Stimulated activated CD8-positive, alpha-beta memory T cell treated with anti-CD3 and anti-CD28 coated beads, Interleukin-12 subunit alpha, Interleukin-12 subunit beta, amount 100 ng/mL, for 4 hours (primary cell): ENCODE results near the gene NUTM2F.
"Not testable (repeated sequence)": the region's sequence is repeated elsewhere in the genome, so short reads cannot be mapped to it uniquely, and the experiment has no call there.

Source experiments
- DNase-seq: peaks from one replicate; pipeline ENCODE4 v3.0.0-alpha.2; 2020; ENCODE audit warnings: low read depth

NUTM2F gene, protein sequence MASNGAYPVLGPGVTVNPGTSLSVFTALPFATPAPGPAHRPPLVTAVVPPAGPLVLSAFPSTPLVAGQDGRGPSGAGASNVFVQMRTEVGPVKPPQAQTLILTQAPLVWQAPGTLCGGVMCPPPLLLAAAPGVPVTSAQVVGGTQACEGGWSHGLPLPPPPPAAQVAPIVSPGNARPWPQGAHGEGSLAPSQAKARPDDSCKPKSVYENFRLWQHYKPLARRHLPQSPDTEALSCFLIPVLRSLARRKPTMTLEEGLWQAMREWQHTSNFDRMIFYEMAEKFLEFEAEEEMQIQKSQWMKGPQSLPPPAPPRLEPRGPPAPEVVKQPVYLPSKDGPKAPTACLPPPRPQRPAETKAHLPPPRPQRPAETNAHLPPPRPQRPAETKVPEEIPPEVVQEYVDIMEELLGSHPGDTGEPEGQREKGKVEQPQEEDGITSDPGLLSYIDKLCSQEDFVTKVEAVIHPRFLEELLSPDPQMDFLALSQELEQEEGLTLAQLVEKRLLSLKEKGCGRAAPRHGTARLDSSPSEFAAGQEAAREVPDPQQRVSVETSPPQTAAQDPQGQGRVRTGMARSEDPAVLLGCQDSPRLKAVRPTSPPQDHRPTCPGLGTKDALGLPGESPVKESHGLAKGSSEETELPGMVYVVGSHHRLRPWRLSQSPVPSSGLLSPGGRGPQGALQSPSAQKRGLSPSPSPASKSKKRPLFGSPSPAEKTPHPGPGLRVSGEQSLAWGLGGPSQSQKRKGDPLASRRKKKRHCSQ

DNA sequence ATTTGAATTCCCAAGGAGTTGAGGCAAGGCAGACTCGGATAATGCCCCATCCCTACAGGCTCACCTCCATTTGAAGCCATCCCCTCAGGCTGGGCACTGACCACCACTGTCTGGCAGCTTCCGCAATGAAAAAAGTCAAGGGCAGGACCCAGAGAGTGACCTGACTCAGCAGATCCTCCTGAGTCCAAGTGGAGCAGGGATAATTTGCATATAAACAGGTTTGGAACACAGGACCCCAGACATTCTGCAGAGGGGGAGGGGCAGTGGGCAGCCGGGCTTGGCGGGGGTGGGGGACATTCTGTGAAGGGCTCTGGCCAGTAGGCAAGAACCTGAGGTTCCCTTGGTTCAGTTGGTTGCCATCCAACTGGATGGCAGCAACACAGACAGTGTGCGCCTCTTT is at the start of gene NUTM2F:
NUTM2F (minus strand) TSS at position 101 of the 400 bp plus-strand sequence; CDS start at position 80, 21 bp downstream.
- DNase-seq: not testable (repeated sequence)

DNA sequence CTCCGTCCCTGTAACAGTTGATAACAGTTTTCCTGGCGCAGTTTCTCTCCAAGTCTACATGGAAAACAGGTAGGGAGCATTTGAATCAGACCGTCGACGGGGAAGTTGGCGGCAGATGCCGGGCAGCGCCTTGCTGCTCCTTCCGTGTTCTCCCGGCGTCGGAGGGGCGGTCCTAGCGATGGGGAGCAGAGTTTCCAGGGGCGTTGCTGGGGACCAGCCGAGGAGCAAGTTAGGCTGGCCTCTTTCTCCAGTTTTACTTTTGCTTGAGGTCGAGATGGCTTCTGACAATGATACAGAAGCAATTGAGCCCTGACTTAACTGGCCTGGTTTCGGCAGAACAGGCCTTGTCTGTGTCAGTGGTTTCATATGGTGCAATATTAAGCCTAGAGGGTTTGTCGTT is 46.8 kb upstream of the NUTM2F start:
- DNase-seq: not testable (repeated sequence)

DNA sequence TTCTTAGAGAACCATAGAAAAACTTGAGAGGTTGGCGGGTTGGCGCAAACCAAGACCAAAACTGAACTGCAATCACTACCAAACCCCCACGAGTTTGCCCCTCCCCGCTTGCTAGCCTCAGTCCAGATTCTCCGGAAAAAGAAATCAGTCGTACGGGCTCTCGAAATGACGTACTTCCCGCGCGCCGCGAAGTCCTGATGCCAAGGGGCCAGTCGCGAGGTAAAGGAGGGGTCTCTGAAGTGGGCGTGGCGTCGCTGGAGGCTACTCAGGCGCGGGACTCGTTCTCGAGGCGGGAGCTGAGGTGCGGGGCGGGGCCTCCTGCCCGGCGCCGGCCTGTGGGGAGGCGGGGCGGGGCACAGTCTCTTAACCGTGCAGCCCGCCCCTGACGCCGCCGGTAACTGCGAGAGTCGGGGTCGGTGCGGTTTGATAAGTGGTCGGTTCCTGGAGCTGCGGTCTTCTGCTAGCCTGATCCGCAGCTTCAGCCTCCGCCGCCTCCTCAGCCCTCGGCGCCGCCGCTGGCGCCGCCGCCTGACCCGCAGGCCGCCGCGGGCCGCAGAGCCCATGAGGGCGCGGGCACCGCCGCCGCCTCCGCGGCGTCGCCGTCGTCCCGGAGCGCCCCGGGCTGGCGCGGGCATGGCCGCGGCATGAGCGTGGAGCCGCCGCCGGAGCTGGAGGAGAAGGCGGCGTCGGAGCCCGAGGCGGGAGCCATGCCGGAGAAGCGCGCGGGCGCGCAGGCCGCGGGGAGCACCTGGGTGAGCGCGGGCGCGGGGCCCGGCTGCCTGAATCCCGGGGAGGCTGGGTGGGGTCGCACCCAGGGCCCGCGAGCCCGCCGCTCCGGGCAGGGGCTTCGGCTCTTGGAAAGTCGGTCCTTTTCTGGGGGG is 46.0 kb upstream of the NUTM2F start:
- DNase-seq: peak; percentile 82

DNA sequence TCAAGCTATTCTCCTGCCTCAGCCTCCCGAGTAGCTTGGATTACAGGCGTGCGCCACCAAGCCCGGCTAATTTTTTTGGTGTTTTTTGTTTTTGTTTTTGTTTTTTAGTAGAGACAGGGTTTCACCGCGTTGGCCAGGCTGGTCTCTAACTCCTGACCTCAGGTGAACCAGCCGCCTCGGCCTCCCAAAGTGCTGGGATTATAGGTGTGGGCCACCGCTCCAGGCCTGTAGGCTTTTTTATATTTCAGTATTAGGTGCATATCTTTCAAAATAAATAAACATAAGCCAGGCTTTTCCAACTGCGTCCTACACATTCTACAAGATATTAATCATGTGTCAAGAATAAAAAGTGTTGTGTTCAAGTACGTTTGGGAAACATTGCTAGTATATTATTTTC is 45.3 kb upstream of the NUTM2F start:
- DNase-seq: not testable (repeated sequence)

DNA sequence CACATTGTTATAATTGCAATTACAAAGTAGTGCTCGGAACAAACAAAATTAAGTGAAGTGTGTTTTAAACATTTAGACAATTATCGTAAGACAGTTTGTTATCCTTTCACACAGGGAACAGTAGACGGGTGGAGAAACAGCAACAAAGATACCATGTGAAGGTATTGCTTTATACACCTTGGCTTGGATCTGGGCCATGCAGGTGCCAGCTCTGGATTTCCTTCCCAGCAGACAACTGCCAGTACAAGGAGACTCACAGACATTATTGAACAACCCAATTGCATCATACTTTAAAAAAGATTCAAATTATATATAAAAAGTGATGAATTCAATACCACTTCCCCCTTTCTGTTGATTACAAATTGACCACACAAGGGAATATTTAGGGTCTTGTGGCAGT is 41.8 kb upstream of the NUTM2F start:
- not testable (repeated sequence) for DNase-seq

DNA sequence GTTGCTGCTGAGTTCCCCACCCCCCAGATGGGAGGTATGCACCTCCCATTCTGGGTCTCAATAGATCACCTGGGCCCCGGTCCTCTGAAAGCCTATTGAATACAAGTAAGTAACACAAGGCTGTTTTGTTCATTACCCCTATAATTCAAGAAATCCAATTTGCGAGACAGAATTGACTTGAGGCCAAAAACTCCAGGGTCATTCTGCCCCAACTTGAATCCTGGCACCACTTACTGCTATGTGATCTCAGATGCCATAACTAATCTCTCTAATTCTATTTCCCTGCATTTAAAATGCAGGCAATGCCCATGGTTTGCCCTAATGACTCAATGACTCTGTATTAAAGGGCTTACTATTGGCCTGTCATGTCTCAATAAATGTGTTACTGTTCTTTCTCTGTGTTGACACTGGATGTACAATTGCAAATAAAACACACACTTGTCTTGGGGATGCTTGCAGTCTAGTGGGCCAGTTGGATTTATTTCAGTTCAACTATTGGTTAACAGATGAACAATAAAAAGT is 35.7 kb upstream of the NUTM2F start:
- not testable (repeated sequence) for DNase-seq

DNA sequence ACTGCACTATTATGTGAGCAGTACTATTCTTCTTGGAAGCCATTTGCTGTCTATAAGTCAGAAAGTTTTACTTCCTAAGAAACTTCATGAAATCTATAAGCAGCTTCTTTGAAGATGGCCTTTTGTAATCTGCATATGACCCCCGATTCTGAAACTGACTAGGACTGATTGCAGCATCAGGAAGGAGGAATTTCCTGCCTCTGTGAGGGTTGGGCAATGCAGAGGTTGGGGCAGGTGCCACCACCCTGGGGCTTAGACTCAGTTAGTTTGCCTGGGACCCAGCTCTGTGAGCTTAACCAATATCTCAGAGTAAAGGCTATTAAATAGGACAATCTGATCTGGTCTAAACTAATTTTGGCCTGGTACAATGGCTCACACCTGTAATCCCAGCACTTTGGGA is 28.7 kb upstream of the NUTM2F start:
- DNase-seq: not testable (repeated sequence)

DNA sequence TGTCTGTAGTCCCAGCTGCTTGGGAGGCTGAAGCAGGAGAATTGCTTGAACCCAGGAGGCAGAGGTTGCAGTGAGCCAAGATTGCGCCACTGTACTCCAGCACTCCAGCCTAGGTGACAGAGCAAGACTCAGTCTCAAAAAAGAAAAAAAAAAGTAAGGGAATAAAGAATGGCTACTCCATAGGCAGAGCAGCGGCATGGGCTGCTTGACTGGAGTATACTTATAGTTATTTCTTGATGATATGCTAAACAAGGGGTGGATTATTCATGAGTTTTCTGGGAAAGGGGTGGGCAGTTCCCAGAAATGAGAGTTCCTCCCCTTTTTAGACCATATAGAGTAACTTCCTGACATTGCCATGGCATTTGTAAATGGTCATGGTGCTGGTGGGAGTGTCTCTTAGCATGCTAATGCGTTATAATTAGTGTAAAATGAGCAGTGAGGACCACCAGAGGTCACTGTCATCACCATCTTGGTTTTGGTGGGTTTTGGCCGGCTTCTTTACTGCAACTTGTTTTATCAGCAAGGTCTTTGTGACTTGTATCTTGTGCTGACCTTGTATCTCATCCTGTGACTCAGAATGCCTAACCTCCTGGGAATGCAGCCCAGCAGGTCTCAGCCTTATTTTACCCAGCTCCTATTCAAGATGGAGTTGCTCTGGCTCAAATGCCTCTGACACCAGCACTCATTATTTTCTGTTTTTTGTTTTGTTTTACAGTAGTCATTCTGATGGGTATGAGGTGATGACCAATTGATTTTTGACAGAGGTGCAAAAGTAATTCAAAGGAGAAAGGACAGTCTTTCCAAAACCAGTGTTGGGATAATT is 23.7 kb upstream of the NUTM2F start:
- DNase-seq: not testable (repeated sequence)

DNA sequence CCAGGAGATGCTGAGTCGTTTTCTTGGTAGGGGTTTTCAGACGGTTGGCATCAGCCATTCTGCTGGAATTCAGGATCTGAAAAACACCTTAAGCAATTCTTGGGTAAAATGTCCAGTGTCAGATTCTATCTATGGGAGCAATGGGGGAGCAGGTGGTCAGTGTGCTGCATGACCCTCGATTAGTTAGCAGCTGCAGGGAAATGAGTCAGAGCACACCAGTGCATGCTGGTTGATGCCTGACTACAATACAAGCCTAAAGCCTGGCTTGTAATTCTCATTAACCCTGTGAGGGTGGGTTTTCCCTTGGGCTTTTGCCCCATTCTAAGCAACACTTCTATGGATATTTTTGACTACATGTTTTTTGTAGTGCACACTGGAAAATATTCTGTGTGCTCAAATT is 20.3 kb upstream of the NUTM2F start:
- not testable (repeated sequence) for DNase-seq

DNA sequence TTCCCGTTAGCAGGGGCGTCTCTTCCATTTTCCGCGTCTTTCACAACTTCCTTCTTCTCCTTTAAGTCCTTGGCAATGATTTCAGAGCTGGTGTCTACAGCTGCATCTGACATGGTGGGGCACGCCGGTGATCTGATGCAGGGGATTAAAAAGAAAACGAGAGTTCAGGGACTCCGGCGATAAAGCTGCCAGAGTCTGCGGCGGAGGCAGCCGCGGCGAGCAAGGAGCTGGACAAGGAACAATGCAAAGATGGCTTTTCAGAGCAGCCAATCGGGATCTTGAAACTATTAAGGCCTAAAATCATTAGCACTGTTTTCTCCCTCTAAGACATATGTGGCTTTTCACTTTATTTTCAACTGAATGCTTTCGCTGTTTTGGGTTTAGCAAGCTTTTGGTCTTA is 19.0 kb upstream of the NUTM2F start:
- not testable (repeated sequence) for DNase-seq

DNA sequence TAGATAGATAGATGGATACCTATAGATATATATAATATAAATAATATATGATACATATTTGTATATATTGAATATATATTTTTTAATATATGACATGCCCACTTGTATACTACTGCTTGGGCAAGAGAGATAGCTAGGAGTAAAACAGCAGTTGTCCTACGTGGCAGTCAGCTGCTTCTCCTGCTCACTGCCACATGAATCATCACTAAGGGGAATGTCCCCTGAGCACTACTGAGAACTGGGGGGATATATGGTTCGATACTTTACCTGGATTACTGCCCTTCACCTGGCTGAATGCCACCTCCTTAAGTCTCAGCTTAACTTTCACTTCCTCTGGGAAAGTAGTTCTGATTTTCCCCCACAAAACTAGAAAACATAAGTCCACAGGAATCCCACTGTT is 13.3 kb upstream of the NUTM2F start:
- not testable (repeated sequence) for DNase-seq

DNA sequence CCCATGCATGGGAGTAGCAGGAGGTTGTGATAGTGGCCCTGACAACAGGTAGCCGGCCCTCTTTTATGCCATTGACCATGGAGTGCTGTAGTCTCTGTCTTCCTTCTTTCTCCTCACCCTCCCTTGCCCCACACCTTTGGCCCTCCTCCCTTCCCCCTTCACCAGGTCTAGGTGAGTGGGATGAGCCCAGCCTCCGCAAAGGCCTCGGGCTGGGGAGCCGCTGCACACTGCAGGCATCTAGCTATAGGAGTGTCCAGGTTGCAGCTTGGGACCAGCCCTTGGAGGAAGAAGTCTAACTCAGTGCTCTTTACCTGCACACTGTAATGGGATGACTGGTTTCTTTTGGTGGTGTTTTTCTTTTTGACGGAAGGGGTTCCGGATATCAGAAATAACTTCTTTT is 12.3 kb upstream of the NUTM2F start:
- not testable (repeated sequence) for DNase-seq

DNA sequence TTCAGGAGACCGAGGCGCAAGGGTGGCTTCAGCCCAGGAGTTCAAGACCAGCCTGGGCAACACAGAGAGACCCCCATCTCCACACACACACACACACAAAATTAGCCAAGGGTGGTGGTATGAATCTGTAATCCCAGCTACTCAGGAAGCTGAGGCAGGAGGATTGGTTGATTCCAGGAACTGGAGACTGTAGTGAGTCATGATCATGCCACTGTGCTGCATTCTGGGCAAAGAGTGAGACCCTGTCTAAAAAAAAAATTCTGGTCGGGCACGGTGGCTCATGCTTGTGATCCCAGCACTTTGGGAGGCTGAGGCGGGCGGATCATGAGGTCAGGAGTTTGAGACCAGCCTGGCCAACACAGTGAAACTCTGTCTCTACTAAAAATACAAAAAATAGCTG is 11.2 kb upstream of the NUTM2F start:
- DNase-seq: not testable (repeated sequence)

DNA sequence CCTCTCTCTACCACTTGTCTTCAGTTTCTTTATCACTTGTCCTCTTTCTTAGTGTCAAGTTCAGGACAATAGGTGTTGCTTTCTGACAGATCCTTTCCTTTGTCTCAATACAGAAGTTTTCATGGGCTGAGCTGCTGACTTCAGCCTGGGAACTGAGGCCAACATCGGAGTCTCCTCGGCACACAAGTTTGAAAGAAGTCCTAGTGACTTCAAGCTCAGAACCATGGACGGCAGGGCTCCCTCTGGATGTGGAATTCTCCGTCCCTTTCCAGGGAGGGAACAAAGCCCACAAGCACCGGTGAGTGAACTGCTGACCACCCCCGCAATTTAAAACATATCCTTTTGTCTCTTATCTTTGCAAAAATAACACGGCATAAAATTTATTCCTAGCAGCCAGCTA is 10.3 kb upstream of the NUTM2F start:
- not testable (repeated sequence) for DNase-seq

DNA sequence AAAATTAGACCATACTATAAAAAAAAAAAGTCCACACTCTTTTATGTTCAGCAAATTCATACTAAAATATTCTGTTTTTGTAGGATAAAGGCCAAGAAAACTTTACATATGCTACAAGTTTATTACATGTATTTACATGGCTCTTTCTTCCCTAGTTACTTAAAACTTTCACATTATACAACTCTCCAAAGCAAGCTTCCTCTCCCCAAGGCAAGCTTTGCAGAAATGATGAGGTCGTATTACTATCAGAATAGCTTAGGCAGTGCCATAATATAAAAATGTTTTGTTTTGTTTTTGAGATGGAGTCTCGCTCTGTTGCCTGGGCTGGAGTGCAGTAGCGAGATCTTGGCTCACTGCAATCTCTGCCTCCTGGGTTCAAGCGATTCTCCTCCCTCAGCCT is 8.0 kb upstream of the NUTM2F start:
- DNase-seq: not testable (repeated sequence)

DNA sequence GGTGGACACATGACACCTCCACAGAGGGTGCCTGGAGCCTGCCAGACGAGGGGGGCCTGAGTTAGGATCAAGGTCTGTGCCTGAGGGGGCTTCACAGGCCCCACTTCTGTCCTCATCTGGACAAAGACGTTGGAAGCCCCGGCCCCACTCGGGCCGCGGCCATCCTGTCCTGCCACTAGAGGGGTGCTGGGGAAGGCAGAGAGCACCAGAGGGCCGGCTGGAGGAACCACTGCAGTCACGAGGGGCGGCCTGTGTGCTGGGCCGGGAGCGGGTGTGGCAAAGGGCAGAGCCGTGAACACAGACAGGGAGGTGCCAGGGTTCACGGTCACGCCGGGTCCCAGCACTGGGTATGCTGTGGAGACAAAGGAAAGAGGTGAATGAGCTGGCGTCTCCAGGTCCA is 2.9 kb downstream of the NUTM2F start:
- not testable (repeated sequence) for DNase-seq

DNA sequence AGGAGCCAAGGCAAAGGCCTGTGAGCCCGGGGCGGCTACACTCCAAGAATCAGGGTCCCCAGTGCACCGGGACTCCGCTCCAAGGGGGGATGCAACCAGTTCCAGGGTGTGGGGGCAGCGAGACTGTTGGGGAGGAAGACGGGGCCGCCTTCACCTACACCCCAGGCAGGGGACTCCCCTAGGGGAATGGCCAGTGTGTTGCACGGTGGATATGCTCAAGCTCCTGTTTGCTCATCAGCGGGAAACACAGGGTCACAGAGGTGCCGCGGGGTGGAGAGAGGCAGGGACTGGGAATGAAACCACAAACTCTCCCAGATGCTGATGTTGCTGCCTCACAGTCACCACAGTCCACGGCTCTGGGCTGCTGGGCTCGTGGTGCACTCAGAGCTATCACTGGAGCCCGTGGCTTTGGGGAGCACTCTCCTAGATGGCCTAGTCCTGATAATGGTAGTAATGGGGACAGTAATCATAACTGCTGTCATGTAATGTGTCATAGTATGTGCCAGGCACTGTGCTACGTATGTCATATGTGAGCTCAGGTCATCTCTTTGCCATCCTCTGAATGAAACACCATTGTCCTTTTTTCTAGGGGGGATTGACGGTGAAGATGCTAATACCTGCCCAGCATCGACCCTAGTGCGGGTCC is 5.2 kb downstream of the NUTM2F start:
- DNase-seq: not testable (repeated sequence)

DNA sequence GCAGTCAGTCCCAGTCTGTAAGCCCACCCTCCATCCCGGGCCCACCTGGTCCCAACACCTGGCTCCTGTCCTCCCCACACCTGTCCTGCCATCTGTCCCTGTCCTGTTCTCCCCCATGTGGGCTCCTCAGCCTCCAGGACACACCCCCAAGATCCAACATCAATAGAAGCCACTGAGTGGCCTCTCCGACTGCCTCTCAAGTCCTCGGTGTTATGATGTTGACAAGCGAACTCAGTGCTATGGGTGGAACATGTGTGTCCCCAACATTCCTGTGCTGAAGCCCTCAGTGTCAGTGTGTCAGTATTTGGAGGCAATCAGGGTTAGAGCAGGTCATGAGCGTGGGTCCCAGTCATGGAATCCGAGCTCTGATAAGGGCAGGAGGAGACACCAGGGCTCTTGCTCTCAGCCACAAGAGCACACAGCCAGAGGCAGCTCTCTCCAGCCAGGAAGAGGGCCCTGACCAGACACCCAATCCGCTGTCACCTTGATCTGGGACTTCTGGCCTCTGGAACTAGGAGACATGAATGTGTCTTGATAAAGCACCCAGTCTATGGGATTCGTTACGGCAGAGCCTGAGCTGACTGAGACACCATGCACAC is 6.0 kb downstream of the NUTM2F start:
- not testable (repeated sequence) for DNase-seq

DNA sequence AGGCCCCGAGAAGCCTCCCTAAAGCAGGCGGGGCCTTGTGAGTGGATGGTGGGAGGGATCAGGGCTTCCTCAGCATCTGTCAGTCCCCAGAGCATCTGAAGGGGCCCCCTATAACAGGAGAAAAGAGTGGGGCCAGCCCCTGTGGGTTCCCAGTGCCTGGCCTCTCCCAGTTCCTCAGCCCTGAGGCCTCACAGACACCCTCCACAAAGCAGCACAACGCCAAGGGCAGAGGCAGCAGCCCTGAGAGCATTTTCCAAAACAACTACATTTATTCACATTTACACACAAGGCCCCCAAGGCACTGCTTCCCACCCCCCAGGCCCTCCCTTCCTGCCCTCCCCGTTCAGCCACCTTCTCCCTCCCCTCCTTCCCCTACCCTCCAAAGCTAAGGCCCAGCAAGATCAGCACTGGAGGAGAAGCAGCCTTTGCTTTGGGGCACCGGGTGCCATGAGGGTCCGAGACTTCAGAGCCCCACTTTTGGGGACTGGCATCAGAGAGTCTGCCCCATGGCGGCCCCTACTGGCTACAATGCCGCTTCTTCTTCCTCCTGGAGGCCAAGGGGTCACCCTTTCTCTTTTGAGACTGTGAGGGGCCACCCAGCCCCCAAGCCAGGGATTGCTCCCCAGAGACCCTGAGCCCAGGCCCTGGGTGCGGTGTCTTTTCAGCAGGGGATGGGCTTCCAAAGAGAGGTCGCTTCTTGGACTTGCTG is 10.3 kb downstream of the NUTM2F start:
- DNase-seq: not testable (repeated sequence)
